A673 (cell line): ENCODE measurements around the gene CDK5RAP2. TPM values are rescaled to one million over a fixed set of nuclear protein-coding genes. Genes with fewer than 3 reads are reported as not detected.

Source experiments
- BruUV-seq: library from RNA; stranded (reverse); fragments of 400-500 nt; replicated peaks from 2 replicates; lab custom pipeline; 2021; lab: Mats Ljungman, UMichigan
- CTCF ChIA-PET: fragments of 300-600 bp; sonication (Branson Sonifier 250); formaldehyde crosslinking; loops from one replicate; lab custom pipeline; 2022; ENCODE audit warnings: antibody characterized with exemption; lab: Charles Lee
- POLR2A ChIA-PET: fragments of 300-600 bp; sonication (Branson Sonifier 250); formaldehyde crosslinking; loops from one replicate; lab custom pipeline; 2022; ENCODE audit warnings: antibody characterized with exemption; ENCODE audit not compliant: low non-redundant PET; lab: Charles Lee
- DNase-seq: peaks from one replicate; pipeline ENCODE4 v3.0.0-alpha.2; 2015; ENCODE audit warnings: low spot score
- H3K27ac ChIP-seq: fragments of 200-600 bp; sonication (generic); 2 replicates; pipeline ENCODE4 v1.5.1; 2016; ENCODE audit warnings: mixed run types, low read depth, mild to moderate bottlenecking, mixed read lengths, antibody characterized with exemption, low read length; ENCODE audit not compliant: poor library complexity, severe bottlenecking
- H3K27me3 ChIP-seq: fragments of 200-600 bp; sonication (generic); replicated peaks from 2 replicates; pipeline ENCODE4 v1.6.1; 2017; ENCODE audit warnings: mixed run types, low read depth, mild to moderate bottlenecking, mixed read lengths, antibody characterized with exemption, low read length; ENCODE audit not compliant: insufficient read depth, poor library complexity
- H3K36me3 ChIP-seq: fragments of 200-600 bp; sonication (generic); 2 replicates; pipeline ENCODE4 v1.6.1; 2016; ENCODE audit warnings: mixed run types, mild to moderate bottlenecking, mixed read lengths, antibody characterized with exemption, low read length; ENCODE audit not compliant: insufficient read depth, poor library complexity, severe bottlenecking
- H3K4me1 ChIP-seq: fragments of 200-600 bp; sonication (generic); 2 replicates; pipeline ENCODE4 v1.6.1; 2017; ENCODE audit warnings: mixed run types, mild to moderate bottlenecking, mixed read lengths, antibody characterized with exemption, low read length; ENCODE audit not compliant: insufficient read depth, poor library complexity, severe bottlenecking
- H3K4me3 ChIP-seq: fragments of 200-600 bp; sonication (generic); 2 replicates; pipeline ENCODE4 v1.5.1; 2016; ENCODE audit warnings: low read depth, mixed run types, mild to moderate bottlenecking, mixed read lengths, low read length; ENCODE audit not compliant: poor library complexity, severe bottlenecking
- H3K9me3 ChIP-seq: fragments of 200-600 bp; sonication (generic); 2 replicates; pipeline ENCODE4 v1.6.1; 2016; ENCODE audit warnings: mixed run types, low read depth, mild to moderate bottlenecking, mixed read lengths, antibody characterized with exemption, low read length; ENCODE audit not compliant: poor library complexity, severe bottlenecking
- CTCF ChIP-seq: fragments of 300-800, 200-600 bp; sonication (generic); conservative IDR thresholded peaks from 2 replicates; pipeline ENCODE4 v1.5.1; 2017; ENCODE audit warnings: low read depth, mild to moderate bottlenecking, antibody characterized with exemption, low read length, moderate library complexity, mixed read lengths
- EZH2 ChIP-seq: fragments of 200-600 bp; sonication (generic); IDR thresholded peaks from 2 replicates; pipeline ENCODE4 v1.6.1; 2017; ENCODE audit warnings: borderline replicate concordance, low read depth, mild to moderate bottlenecking, mixed read lengths, antibody characterized with exemption, low read length; ENCODE audit not compliant: poor library complexity, severe bottlenecking
- intact Hi-C: fragments of 100-400 bp; cut with micrococcal nuclease; formaldehyde crosslinking; loops from one replicate; pipeline ENCODE4 v1.10.0; 2022; ENCODE audit not compliant: unreplicated experiment
- total RNA-seq: library from RNA; stranded (reverse); gene quantifications from 2 replicates; pipeline ENCODE4 v1.2.3, GENCODE V29; 2021

The CDK5RAP2 gene
- total RNA-seq, 1 experiment from 2014 or later = 94.5 TPM

GRCh38 chr9:120610975-120611689, 31.2 kb upstream of the CDK5RAP2 start:
- Histone ChIP-seq H3K27me3 (no peaks in the 10 kb centered on the region), H3K4me3 (no peak overlapping the region), H3K36me3 (peaks cover 4% of the 10 kb centered on the region), H3K27ac (no peak overlapping the region), H3K4me1 (no peaks in the 10 kb centered on the region), H3K9me3 (no peaks in the 10 kb centered on the region)
- ChIA-PET POLR2A (no interaction called here), CTCF (interaction anchor here (0.5 kb wide), 1 partner anchor 80 kb away, joined by 5 read pairs; no protein-coding TSS in a partner anchor)
- peak; percentile 48 for TF ChIP-seq CTCF
- no peak for TF ChIP-seq EZH2
- intact Hi-C loops = no loop called here
- peak; percentile 28 for DNase-seq
- BruUV-seq = no TSS peak

GRCh38 chr9:120609636-120610035, 29.7 kb upstream of the CDK5RAP2 start:
- no TSS peak for BruUV-seq
- POLR2A ChIA-PET = no interaction called here
- CTCF ChIA-PET = no interaction called here
- TF ChIP-seq CTCF (no peak), EZH2 (no peak)
- Histone ChIP-seq H3K27me3 (no peaks in the 10 kb centered on the region), H3K36me3 (peaks cover 4% of the 10 kb centered on the region), H3K27ac (no peak overlapping the region), H3K9me3 (no peaks in the 10 kb centered on the region), H3K4me1 (no peaks in the 10 kb centered on the region), H3K4me3 (no peak overlapping the region)
- no peak for DNase-seq
- intact Hi-C loops = no loop called here

- no peaks in the 10 kb centered on the region for H3K9me3 ChIP-seq
- H3K36me3 ChIP-seq = peaks cover 4% of the 10 kb centered on the region
- no peak overlapping the region for H3K27ac ChIP-seq
- no peaks in the 10 kb centered on the region for H3K4me1 ChIP-seq
- ChIA-PET POLR2A (no interaction called here), CTCF (no interaction called here)
- BruUV-seq = no TSS peak
- intact Hi-C loops = no loop called here
- H3K27me3 ChIP-seq = no peaks in the 10 kb centered on the region
- TF ChIP-seq CTCF = no peak
- no peak for TF ChIP-seq EZH2
- DNase-seq = no peak
- H3K4me3 ChIP-seq = no peak overlapping the region
Measured at GRCh38 chr9:120608421-120608820, 28.5 kb upstream of the CDK5RAP2 start.
